Measurements from ENCODE around the gene BHLHE40.

BHLHE40 gene

GRCh38 chr3:4984511-4984864 lies 5.3 kb downstream of the BHLHE40 start:
- peak in 1 of 3 donors; percentile 27 for DNase-seq

- DNase-seq = peak; percentile 28 to 38 (median 36)
These were observed 6.3 kb downstream of the BHLHE40 start for GRCh38 chr3:4985330-4986174.

GRCh38 chr3:4986175-4986781 lies 7.0 kb downstream of the BHLHE40 start:
- peak in 2 of 3 donors; percentile 49 to 62 for DNase-seq

GRCh38 chr3:4986782-4987537 lies 7.7 kb downstream of the BHLHE40 start:
- DNase-seq = peak; percentile 91 to 94 (median 93)

GRCh38 chr3:4987538-4988296 lies 8.5 kb downstream of the BHLHE40 start:
- DNase-seq = peak in 1 of 3 donors; percentile 31

GRCh38 chr3:4988983-4989834 lies 10.0 kb downstream of the BHLHE40 start:
- peak; percentile 31 to 79 (median 54) for DNase-seq

GRCh38 chr3:4990069-4990468 lies 10.8 kb downstream of the BHLHE40 start:
- peak; percentile 44 to 81 (median 74) for DNase-seq

GRCh38 chr3:4992118-4992517 lies 12.9 kb downstream of the BHLHE40 start:
- peak in 1 of 3 donors; percentile 18 for DNase-seq

GRCh38 chr3:4993276-4994143 lies 14.3 kb downstream of the BHLHE40 start:
- peak in 1 of 3 donors; percentile 15 for DNase-seq

GRCh38 chr3:4994144-4994730 lies 15.0 kb downstream of the BHLHE40 start:
- DNase-seq = peak; percentile 82 to 94 (median 87)

GRCh38 chr3:4994823-4995499 lies 15.7 kb downstream of the BHLHE40 start:
- peak; percentile 87 to 92 (median 90) for DNase-seq

- peak; percentile 89 to 92 (median 92) for DNase-seq
These were observed 16.3 kb downstream of the BHLHE40 start for GRCh38 chr3:4995500-4996053.

- no peak for DNase-seq
These were observed 17.1 kb downstream of the BHLHE40 start for GRCh38 chr3:4996223-4996765.

- DNase-seq = no peak
These were observed 17.6 kb downstream of the BHLHE40 start for GRCh38 chr3:4996771-4997291.

GRCh38 chr3:4997946-4998345 lies 18.7 kb downstream of the BHLHE40 start:
- DNase-seq = no peak

GRCh38 chr3:4999531-5000184 lies 20.4 kb downstream of the BHLHE40 start:
- no peak for DNase-seq

- no peak for DNase-seq
These were observed 21.9 kb downstream of the BHLHE40 start for GRCh38 chr3:5001135-5001534.

GRCh38 chr3:5001805-5002173 lies 22.6 kb downstream of the BHLHE40 start:
- no peak for DNase-seq

All from suppressor macrophage treated with lipopolysaccharide for 1 hour (primary cell).